GM23338 (cell line): ENCODE results near the gene OBSCN. TPM values are rescaled to one million over a fixed set of nuclear protein-coding genes. Genes with fewer than 3 reads are reported as not detected.

ENCODE experiments used
- ATAC-seq: fragments of 200-7000 bp; cut with Tn5 transposase; 3 replicates; pipeline ENCODE4 v1.9.1; 2020
- DNase-seq: peaks from one replicate; pipeline ENCODE4 v3.0.0-alpha.2; 2015; ENCODE audit warnings: low spot score
- H2AFZ ChIP-seq: fragments of 200-600 bp; sonication (generic); 2 replicates; pipeline ENCODE4 v1.8.0; 2016; ENCODE audit warnings: antibody characterized with exemption, mild to moderate bottlenecking, moderate library complexity
- H3F3A ChIP-seq: fragments of 200-600 bp; sonication (generic); replicated peaks from 2 replicates; pipeline ENCODE4 v1.8.0; 2017; ENCODE audit warnings: antibody characterized with exemption, mixed run types, low read depth
- H3K27ac ChIP-seq: fragments of 200-600 bp; sonication (generic); 2 replicates; pipeline ENCODE4 v1.6.1; 2016; ENCODE audit warnings: low read depth
- H3K27me3 ChIP-seq: fragments of 200-600 bp; sonication (generic); 2 replicates; pipeline ENCODE4 v1.8.0; 2016; ENCODE audit warnings: mild to moderate bottlenecking, mixed run types, moderate library complexity; ENCODE audit not compliant: insufficient read depth
- H3K36me3 ChIP-seq: fragments of 200-600 bp; sonication (generic); 2 replicates; pipeline ENCODE4 v1.8.0; 2016; ENCODE audit warnings: mild to moderate bottlenecking; ENCODE audit not compliant: insufficient read depth
- H3K4me1 ChIP-seq: fragments of 200-600 bp; sonication (generic); 2 replicates; pipeline ENCODE4 v1.8.0; 2016; ENCODE audit warnings: mild to moderate bottlenecking, moderate library complexity; ENCODE audit not compliant: insufficient read depth
- H3K4me2 ChIP-seq: fragments of 200-600 bp; sonication (generic); 2 replicates; pipeline ENCODE4 v1.7.1; 2017; ENCODE audit warnings: mixed run types
- H3K4me3 ChIP-seq: fragments of 200-600 bp; sonication (generic); 2 replicates; pipeline ENCODE4 v1.6.1; 2016; ENCODE audit warnings: mixed run types
- H3K79me2 ChIP-seq: fragments of 200-600 bp; sonication (generic); replicated peaks from 2 replicates; pipeline ENCODE4 v1.8.0; 2017; ENCODE audit warnings: mild to moderate bottlenecking; ENCODE audit not compliant: insufficient read depth
- H3K9me2 ChIP-seq: fragments of 200-600 bp; sonication (generic); 2 replicates; pipeline ENCODE4 v1.8.0; 2017; ENCODE audit not compliant: insufficient read depth
- H4K20me1 ChIP-seq: fragments of 200-600 bp; sonication (generic); replicated peaks from 2 replicates; pipeline ENCODE4 v1.8.0; 2017; ENCODE audit warnings: mild to moderate bottlenecking; ENCODE audit not compliant: insufficient read depth
- H3K27ac Mint-ChIP-seq: 2 replicates; pipeline ENCODE4 v1.8.0; 2020; ENCODE audit warnings: inconsistent platforms, mild to moderate bottlenecking, moderate library complexity, mixed read lengths
- H3K27me3 Mint-ChIP-seq: 3 replicates; pipeline ENCODE4 v1.8.0; 2022; ENCODE audit warnings: low read depth, mild to moderate bottlenecking, moderate library complexity, mixed read lengths, inconsistent platforms; ENCODE audit not compliant: insufficient read depth, poor library complexity
- H3K36me3 Mint-ChIP-seq: 3 replicates; pipeline ENCODE4 v1.8.0; 2021; ENCODE audit warnings: low read depth, mild to moderate bottlenecking, inconsistent platforms, moderate library complexity, mixed read lengths
- H3K4me1 Mint-ChIP-seq: 3 replicates; pipeline ENCODE4 v1.8.0; 2020; ENCODE audit warnings: mild to moderate bottlenecking, inconsistent platforms, mixed read lengths
- H3K4me3 Mint-ChIP-seq: 3 replicates; pipeline ENCODE4 v1.8.0; 2021; ENCODE audit warnings: moderate library complexity, mild to moderate bottlenecking, inconsistent platforms, mixed read lengths
- H3K9me3 Mint-ChIP-seq: 3 replicates; pipeline ENCODE4 v1.8.0; 2020; ENCODE audit warnings: moderate library complexity, mild to moderate bottlenecking, inconsistent platforms, mixed read lengths
- EZH2 ChIP-seq: fragments of 200-600 bp; sonication (generic); IDR thresholded peaks from one replicate; pipeline ENCODE4 v1.8.0; 2017; ENCODE audit warnings: antibody characterized with exemption, mild to moderate bottlenecking, low read depth; ENCODE audit not compliant: unreplicated experiment
- JUNB ChIP-seq: IDR thresholded peaks from one replicate; pipeline ENCODE4 v1.6.1; 2016; ENCODE audit warnings: antibody characterized with exemption; ENCODE audit not compliant: unreplicated experiment
- NANOG ChIP-seq: IDR thresholded peaks from 2 replicates; pipeline ENCODE4 v1.6.1; 2016; ENCODE audit warnings: antibody characterized with exemption, borderline replicate concordance
- POLR2AphosphoS5 ChIP-seq: IDR thresholded peaks from 2 replicates; pipeline ENCODE4 v1.6.1; 2016; ENCODE audit warnings: antibody characterized with exemption, low read depth
- ZNF114 ChIP-seq: fragments of 250-450 bp; sonication (Bioruptor Pico); IDR thresholded peaks from 2 replicates; pipeline ENCODE4 v1.5.0; 2020; ENCODE audit warnings: mild to moderate bottlenecking, moderate library complexity
- ZNF331 ChIP-seq: fragments of 250-450 bp; sonication (Bioruptor Pico); IDR thresholded peaks from 2 replicates; pipeline ENCODE4 v1.5.0; 2020; ENCODE audit warnings: low read depth, mild to moderate bottlenecking, moderate library complexity
- ZNF462 ChIP-seq: fragments of 250-450 bp; sonication (Bioruptor Pico); IDR thresholded peaks from 2 replicates; pipeline ENCODE4 v1.5.0; 2020; ENCODE audit warnings: mild to moderate bottlenecking, moderate library complexity
- polyA plus RNA-seq: library from polyadenylated mRNA; unstranded; fragments of >200 nt; fragmentation: Nextera tagmentation; extraction: Ambion mirVana; gene quantifications from 2 replicates; pipeline ENCODE4 v1.2.1, GENCODE V29; 2016
- total RNA-seq: library from RNA; depleted of rRNA; stranded (reverse); fragments of >200 nt; shearing (Covaris generic); gene quantifications from 2 replicates; pipeline ENCODE4 v1.2.3, GENCODE V29; 2014
- TF ChIP-seq, protein P1 (sequence below), 2 experiments: fragments of 200-600 bp in 1 of 2; sonication (generic) in 1 of 2; conservative IDR thresholded peaks; 2 replicates each; pipeline versions ENCODE4 v1.5.1 to v1.6.1; 2016 to 2017; ENCODE audit warnings: antibody characterized with exemption in 2 of 2, low read depth in 2 of 2, mild to moderate bottlenecking in 2 of 2, moderate library complexity in 1 of 2

The OBSCN gene
- total and polyA plus RNA-seq, 2 experiments from 2014 or later: 8.4 to 38.5 TPM

- Histone ChIP-seq H3K27ac (no peak overlapping the region), H3K9me2 (no peaks in the 10 kb centered on the region), H3K79me2 (no peaks in the 10 kb centered on the region), H2AFZ (no peak overlapping the region), H3K36me3 (0 out of 2 replicates have a peak, but pooled peaks cover under 1% of the 10 kb centered on the region), H3F3A (no peaks in the 10 kb centered on the region), H4K20me1 (no peaks in the 10 kb centered on the region; the same call in 1 of the 2 replicates), H3K4me2 (no peak overlapping the region), H3K4me3 (no peak overlapping the region), H3K27me3 (no peaks in the 10 kb centered on the region), H3K4me1 (no peaks in the 10 kb centered on the region)
- Mint-ChIP-seq H3K27me3 (peaks cover 9% of the 10 kb centered on the region), H3K27ac (no peak overlapping the region), H3K4me3 (no peak overlapping the region), H3K9me3 (peaks cover 10% of the 10 kb centered on the region), H3K4me1 (peaks cover 5% of the 10 kb centered on the region), H3K36me3 (peaks cover 37% of the 10 kb centered on the region)
- ATAC-seq: peak; percentile 83
- DNase-seq: peak; percentile 57
- no peak for TF ChIP-seq POLR2AphosphoS5
- TF ChIP-seq, protein P1, sequence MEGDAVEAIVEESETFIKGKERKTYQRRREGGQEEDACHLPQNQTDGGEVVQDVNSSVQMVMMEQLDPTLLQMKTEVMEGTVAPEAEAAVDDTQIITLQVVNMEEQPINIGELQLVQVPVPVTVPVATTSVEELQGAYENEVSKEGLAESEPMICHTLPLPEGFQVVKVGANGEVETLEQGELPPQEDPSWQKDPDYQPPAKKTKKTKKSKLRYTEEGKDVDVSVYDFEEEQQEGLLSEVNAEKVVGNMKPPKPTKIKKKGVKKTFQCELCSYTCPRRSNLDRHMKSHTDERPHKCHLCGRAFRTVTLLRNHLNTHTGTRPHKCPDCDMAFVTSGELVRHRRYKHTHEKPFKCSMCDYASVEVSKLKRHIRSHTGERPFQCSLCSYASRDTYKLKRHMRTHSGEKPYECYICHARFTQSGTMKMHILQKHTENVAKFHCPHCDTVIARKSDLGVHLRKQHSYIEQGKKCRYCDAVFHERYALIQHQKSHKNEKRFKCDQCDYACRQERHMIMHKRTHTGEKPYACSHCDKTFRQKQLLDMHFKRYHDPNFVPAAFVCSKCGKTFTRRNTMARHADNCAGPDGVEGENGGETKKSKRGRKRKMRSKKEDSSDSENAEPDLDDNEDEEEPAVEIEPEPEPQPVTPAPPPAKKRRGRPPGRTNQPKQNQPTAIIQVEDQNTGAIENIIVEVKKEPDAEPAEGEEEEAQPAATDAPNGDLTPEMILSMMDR (conservative IDR thresholded peaks at IDR 0.05; ENCODE audit: low read depth in 2 of 2): peak; percentile 55 to 62
Observed at GRCh38 chr1:228259951-228260350, 52.1 kb downstream of the OBSCN start.

DNA sequence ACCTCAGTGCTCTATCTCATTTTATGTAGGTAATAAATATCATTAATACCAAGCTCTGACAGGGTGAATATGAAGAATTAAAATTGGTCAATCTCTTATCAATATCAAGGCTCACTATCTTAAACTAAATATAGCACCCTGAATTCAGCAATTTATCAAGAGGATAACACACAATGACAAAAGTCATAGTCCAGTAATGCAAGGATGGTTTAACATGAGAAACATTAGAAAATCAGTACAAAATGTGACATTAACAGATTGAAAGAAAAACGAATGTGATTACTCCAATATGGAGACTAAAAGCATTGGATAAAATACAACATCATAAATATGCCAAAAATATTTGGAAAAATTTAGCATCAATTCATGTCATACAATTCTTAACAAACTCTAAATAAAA lies 53.9 kb downstream of the OBSCN start:
- no peaks in the 10 kb centered on the region for H3K9me2 ChIP-seq
- no peak overlapping the region for H3K27ac Mint-ChIP-seq
- ATAC-seq: no peak
- no peak for TF ChIP-seq ZNF114
- TF ChIP-seq, protein P1 (conservative IDR thresholded peaks at IDR 0.05; ENCODE audit: low read depth in 2 of 2): no peak
- no peak for TF ChIP-seq EZH2
- TF ChIP-seq JUNB: no peak
- no peak for TF ChIP-seq ZNF462 (CRISPR knock-in tag)
- no peak for TF ChIP-seq POLR2AphosphoS5
- no peak for TF ChIP-seq ZNF331 (CRISPR knock-in tag)
- TF ChIP-seq NANOG: no peak

More for the DNA sequence above, 53.9 kb downstream of the OBSCN start:
- Mint-ChIP-seq H3K9me3 (no peaks in the 10 kb centered on the region), H3K4me3 (no peak overlapping the region), H3K36me3 (peaks cover 19% of the 10 kb centered on the region), H3K4me1 (peaks cover 6% of the 10 kb centered on the region), H3K27me3 (peaks cover 6% of the 10 kb centered on the region)
- H3K4me1 ChIP-seq: no peaks in the 10 kb centered on the region
- no peaks in the 10 kb centered on the region; the same call in 1 of the 2 replicates for H4K20me1 ChIP-seq
- H3K4me2 ChIP-seq: no peak overlapping the region
- no peaks in the 10 kb centered on the region for H3K36me3 ChIP-seq
- no peaks in the 10 kb centered on the region for H3K79me2 ChIP-seq
- no peaks in the 10 kb centered on the region for H3F3A ChIP-seq
- no peaks in the 10 kb centered on the region for H3K27me3 ChIP-seq
- no peak for DNase-seq
- H2AFZ ChIP-seq: no peak overlapping the region
- no peak overlapping the region for H3K27ac ChIP-seq
- H3K4me3 ChIP-seq: no peak overlapping the region
